Measurements from ENCODE around the gene PLEKHG4.

The PLEKHG4 gene

GRCh38 chr16:67256701-67257230 lies 22.6 kb upstream of the PLEKHG4 start:
- no peaks in the 10 kb centered on the region for H3K36me3 ChIP-seq (ENCODE audit: low read length)
- no peak overlapping the region for H2AFZ ChIP-seq (ENCODE audit: low read depth, low read length, severe bottlenecking)
- no peak overlapping the region for H3K27ac ChIP-seq (ENCODE audit: low read depth, low read length)
- H3K79me2 ChIP-seq (ENCODE audit: insufficient read depth, low read length), result no peaks in the 10 kb centered on the region
- no peaks in the 10 kb centered on the region for H3K9me3 ChIP-seq (ENCODE audit: insufficient read depth, low read length)
- TF ChIP-seq EZH2phosphoT487 (conservative IDR thresholded peaks at IDR 0.05; ENCODE audit: low read length) (no peak), CTCF (IDR thresholded peaks at IDR 0.05; ENCODE audit: insufficient read depth, low read length, poor library complexity, severe bottlenecking) (no peak)
- H3K4me2 ChIP-seq (ENCODE audit: low read depth, low read length, poor library complexity, severe bottlenecking), result no peak overlapping the region
- no peak overlapping the region for H3K4me3 ChIP-seq (ENCODE audit: insufficient read depth, low read length, poor library complexity, severe bottlenecking)
- no peaks in the 10 kb centered on the region for H3F3A ChIP-seq (ENCODE audit: insufficient read depth)
- H3K9ac ChIP-seq (ENCODE audit: low read length), result no peak overlapping the region
- H3K9me2 ChIP-seq (replicated peaks; ENCODE audit: insufficient read depth, low read length), result no peaks in the 10 kb centered on the region
- H3K27me3 ChIP-seq (ENCODE audit: low read length), result no peaks in the 10 kb centered on the region
- no peaks in the 10 kb centered on the region for H4K20me1 ChIP-seq (ENCODE audit: low read depth, low read length)

GRCh38 chr16:67257486-67258160 lies 21.7 kb upstream of the PLEKHG4 start:
- H3K4me3 ChIP-seq (ENCODE audit: insufficient read depth, low read length, poor library complexity, severe bottlenecking), result no peak overlapping the region
- no peak overlapping the region for H2AFZ ChIP-seq (ENCODE audit: low read depth, low read length, severe bottlenecking)
- H3K4me2 ChIP-seq (ENCODE audit: low read depth, low read length, poor library complexity, severe bottlenecking), result no peak overlapping the region
- no peaks in the 10 kb centered on the region for H3K9me3 ChIP-seq (ENCODE audit: insufficient read depth, low read length)
- no peaks in the 10 kb centered on the region for H3K36me3 ChIP-seq (ENCODE audit: low read length)
- no peaks in the 10 kb centered on the region for H3K79me2 ChIP-seq (ENCODE audit: insufficient read depth, low read length)
- H3K27ac ChIP-seq (ENCODE audit: low read depth, low read length), result no peak overlapping the region
- H3K27me3 ChIP-seq (ENCODE audit: low read length), result no peaks in the 10 kb centered on the region
- no peaks in the 10 kb centered on the region for H4K20me1 ChIP-seq (ENCODE audit: low read depth, low read length)
- no peak overlapping the region for H3K9ac ChIP-seq (ENCODE audit: low read length)
- TF ChIP-seq CTCF (IDR thresholded peaks at IDR 0.05; ENCODE audit: insufficient read depth, low read length, poor library complexity, severe bottlenecking) (no peak), EZH2phosphoT487 (conservative IDR thresholded peaks at IDR 0.05; ENCODE audit: low read length) (no peak)
- H3K9me2 ChIP-seq (replicated peaks; ENCODE audit: insufficient read depth, low read length), result no peaks in the 10 kb centered on the region
- no peaks in the 10 kb centered on the region for H3F3A ChIP-seq (ENCODE audit: insufficient read depth)

GRCh38 chr16:67258161-67258835 lies 21.0 kb upstream of the PLEKHG4 start:
- no peaks in the 10 kb centered on the region for H3F3A ChIP-seq (ENCODE audit: insufficient read depth)
- no peaks in the 10 kb centered on the region for H3K9me2 ChIP-seq (replicated peaks; ENCODE audit: insufficient read depth, low read length)
- H4K20me1 ChIP-seq (ENCODE audit: low read depth, low read length), result no peaks in the 10 kb centered on the region

More at GRCh38 chr16:67258161-67258835, 21.0 kb upstream of the PLEKHG4 start:
- no peaks in the 10 kb centered on the region for H3K9me3 ChIP-seq (ENCODE audit: insufficient read depth, low read length)
- TF ChIP-seq EZH2phosphoT487 (conservative IDR thresholded peaks at IDR 0.05; ENCODE audit: low read length) (no peak), CTCF (IDR thresholded peaks at IDR 0.05; ENCODE audit: insufficient read depth, low read length, poor library complexity, severe bottlenecking) (no peak)
- H3K36me3 ChIP-seq (ENCODE audit: low read length), result no peaks in the 10 kb centered on the region
- H2AFZ ChIP-seq (ENCODE audit: low read depth, low read length, severe bottlenecking), result no peak overlapping the region
- no peak overlapping the region for H3K27ac ChIP-seq (ENCODE audit: low read depth, low read length)
- H3K27me3 ChIP-seq (ENCODE audit: low read length), result no peaks in the 10 kb centered on the region
- H3K9ac ChIP-seq (ENCODE audit: low read length), result no peak overlapping the region
- no peak overlapping the region for H3K4me2 ChIP-seq (ENCODE audit: low read depth, low read length, poor library complexity, severe bottlenecking)
- H3K4me3 ChIP-seq (ENCODE audit: insufficient read depth, low read length, poor library complexity, severe bottlenecking), result no peak overlapping the region
- no peaks in the 10 kb centered on the region for H3K79me2 ChIP-seq (ENCODE audit: insufficient read depth, low read length)
